NCI-H748 (cell line): ENCODE data around the gene HDAC4.

ENCODE experiments used
- DNase-seq: peaks from one replicate; lab custom pipeline; 2025; ENCODE audit not compliant: unreplicated experiment; lab: John Stamatoyannopoulos, UW

HDAC4 gene

DNA sequence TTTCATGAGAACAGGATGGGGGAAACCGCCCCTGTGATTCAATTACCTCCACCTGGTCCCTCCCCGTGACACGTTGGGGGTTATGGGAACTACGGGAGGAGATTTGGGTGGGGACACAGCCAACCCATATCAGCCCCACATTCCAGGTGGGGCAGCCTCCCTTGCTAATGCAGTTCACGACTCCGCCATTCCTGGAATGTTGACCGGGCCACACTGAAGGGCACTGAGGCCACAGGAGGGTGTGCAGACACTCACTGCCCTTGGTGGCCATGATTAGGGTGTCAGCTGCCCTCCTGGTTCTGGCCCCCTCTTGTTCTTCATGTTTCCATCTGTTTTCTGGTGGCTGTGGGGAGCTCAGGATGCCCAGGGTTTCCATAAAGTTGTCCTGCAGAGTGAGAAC, 376.6 kb downstream of the HDAC4 start:
- DNase-seq, result no peak

DNA sequence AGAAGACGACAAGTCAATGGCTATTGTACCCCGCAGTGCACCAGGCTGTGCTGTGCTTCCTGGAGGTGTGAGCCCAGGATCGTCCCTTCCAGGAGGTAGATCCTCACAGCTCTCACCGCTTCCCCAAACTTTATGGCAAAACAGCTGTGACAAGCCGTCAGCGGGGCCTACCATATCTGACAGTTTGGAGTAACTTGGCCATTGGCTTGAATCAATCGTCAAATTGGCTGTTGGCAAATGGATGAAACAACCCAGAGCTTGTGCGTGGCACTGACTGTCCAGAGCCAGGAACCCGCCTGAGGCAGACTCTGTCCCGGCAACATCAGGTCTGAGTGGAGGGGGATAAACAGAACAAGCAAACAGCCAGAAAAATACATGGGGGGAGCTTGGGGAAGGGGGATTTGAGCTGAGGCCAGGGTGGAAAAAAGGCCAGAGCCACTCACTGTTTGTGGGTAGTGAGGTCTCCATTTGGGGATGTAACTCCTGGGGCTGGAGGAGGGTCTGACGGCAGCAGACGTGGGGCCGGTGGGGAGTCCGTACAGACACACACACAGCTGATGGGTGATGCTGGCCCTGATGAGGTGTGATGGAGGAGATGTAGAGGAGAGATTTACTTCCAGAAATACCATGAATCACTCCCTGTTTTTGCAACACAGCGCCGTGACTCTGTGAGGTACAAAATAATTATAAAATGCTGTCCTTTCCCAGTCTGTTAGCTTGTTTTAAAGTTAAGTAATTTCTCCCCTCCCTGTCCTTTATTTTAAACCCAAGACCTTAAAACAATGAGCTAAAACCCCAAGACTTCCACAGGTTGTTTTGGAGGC, 378.2 kb downstream of the HDAC4 start:
- no peak for DNase-seq

DNA sequence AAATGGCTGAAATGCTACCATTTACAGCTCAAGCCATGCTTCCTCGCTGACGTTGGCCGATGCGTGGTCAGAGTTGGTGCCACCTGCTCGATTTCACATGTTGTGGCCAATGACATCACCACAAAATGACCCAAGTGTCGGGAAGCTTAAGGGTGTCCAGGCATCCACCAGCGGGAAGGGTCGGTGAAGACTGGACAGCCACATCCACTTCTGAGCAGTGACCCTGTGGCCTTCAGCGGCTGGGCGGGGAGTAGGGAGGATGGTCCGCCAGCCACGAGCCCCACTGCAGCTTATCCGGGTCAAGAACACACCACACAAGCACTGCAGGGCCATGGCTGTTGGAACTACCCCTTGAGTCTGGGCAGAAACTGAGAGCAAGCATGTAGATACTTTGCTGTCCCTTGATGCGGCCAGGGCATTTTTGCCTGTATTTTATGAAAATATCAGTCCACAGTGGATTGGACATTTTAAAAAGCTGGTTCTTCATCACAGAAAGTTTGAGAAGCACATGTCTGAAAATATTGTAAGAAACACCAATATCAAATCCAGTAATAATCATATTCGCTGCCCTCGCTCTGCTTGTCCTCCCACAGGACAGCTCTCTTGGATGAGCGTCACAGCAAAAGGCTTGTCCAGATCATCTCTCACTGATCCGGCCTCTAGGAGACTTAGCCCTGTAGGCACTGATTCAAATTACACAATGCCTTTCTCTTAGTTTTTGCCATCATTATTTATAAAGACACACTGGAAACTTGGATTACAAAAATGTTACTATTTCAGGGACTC, 379.0 kb downstream of the HDAC4 start:
- DNase-seq, result no peak

DNA sequence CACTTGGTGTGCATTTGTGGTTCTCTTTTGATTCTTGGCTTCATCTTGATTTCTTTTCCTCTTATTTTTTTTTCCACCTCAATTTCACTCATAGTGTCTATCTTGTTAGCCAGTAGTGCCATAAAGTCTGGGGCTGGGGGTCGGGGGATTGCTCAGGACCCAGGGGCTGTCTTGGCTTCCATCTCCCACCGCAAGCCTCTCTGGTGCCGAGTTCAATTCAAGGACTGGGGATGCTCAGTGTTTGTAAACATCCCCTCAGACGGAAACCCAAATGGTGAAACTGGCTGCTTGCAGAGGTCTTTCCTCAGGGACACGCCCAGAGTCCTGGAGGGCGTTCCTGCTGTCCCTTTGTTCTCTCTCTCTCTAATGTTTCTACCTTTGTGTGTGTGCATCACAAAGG, 379.6 kb downstream of the HDAC4 start:
- no peak for DNase-seq

DNA sequence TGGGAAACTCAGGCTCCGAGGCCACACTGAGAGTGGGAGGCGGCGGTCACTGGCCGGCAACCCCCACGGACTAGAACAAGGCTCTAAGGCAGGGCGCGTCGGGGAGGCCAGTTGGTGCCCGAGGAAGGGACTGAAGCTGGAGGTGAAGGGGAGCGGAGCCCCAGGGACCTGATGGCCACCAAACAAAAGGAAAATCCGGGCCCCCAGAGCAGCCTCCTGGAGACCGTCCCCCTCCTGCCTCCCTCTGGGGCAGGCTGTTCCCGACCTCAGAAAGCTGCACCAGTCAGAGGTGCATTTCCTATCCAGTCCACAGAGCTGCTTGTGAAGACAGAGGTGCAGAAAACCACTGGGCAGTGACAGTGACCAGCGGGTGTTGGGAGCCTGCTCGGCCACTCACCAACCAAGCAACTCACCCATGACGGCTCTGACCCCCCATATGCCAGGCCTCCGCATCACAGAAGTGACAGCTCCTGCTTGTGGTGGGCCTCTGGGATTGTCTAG, 380.2 kb downstream of the HDAC4 start:
- DNase-seq, result no peak

DNA sequence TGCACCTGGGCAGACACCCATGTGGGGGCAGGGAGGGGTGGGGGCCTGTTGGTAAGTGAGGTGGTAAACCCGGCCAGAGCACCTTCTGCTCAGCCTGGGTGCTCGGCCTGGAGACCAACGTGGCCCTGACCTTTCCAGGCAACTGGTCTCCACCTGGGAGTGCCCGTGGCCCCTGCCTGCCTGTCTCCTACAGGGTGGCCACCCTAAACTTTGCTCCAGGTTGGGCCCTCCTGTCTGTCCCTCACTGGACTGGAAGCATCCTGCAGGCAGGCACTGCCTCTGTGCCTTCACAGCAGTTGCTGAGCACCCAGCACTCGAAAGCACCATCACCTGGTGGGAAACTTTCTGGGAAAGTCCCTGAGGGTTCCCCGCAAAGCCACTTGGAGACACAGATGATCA, 381.6 kb downstream of the HDAC4 start:
- no peak for DNase-seq

DNA sequence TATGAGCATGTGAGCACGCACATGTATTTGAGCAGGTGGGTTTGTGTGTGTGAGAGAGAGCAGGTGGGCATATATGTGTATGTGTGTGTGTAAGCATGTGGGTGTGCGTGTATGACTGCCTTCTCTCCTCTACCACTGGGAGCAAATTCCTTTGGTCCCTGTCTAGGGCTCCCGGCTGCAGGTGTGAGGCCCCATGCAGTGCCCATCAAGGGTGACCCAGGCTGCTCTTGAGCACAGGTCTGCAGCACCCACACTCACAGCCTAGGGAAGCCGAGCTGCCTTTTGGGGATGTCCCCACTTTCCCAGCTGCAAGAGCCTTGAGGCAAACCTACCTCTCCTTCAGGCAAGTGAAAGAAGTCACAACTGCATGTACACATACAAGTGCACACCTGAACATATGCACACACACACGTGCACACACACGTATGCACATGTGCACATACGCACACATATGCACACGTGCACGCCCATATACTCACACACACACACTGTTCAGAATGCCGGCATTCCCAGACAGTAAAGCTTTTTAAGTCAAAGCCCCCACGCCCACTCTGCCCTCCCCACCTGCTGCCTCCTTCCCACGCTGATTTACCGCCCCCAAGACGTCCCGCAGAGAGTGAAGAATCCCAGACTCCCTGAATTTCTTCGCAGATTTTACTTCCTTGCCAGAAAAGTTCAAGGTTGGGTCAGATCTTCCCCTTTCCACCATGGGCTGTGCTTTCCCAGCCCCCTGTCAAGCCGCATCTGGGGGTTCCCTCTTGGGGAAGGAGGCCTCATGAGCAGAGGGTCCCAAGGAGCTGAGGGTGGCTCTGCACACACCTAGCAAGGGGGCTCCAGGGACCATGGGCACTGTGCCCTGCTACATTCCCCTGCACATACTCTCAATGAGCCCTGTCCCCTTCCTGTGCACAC, 382.3 kb downstream of the HDAC4 start:
- DNase-seq, result no peak

DNA sequence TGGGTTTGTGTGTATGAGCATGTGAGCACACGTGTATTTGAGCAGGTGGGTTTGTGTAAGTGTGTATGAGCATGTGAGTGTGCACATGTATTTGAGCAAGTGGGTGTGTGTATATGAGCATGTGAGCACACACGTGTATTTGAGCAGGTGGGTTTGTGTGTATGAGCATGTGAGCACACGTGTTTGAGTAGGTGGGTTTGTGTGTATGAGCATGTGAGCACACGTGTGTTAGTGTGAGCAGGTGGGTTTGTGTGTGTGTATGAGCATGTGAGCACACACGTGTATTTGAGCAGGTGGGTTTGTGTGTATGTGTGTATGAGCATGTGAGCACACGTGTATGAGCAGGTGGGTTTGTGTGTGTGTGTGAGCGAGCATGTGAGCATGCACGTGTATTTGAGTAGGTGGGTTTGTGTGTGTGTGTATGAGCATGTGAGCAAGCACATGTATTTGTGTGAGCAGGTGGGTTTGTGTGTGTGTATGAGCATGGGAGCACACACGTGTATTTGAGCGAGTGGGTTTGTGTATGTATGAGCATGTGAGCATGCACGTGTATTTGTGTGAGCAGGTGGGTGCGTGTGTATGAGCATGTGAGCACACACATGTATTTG, 383.2 kb downstream of the HDAC4 start:
- no peak for DNase-seq

DNA sequence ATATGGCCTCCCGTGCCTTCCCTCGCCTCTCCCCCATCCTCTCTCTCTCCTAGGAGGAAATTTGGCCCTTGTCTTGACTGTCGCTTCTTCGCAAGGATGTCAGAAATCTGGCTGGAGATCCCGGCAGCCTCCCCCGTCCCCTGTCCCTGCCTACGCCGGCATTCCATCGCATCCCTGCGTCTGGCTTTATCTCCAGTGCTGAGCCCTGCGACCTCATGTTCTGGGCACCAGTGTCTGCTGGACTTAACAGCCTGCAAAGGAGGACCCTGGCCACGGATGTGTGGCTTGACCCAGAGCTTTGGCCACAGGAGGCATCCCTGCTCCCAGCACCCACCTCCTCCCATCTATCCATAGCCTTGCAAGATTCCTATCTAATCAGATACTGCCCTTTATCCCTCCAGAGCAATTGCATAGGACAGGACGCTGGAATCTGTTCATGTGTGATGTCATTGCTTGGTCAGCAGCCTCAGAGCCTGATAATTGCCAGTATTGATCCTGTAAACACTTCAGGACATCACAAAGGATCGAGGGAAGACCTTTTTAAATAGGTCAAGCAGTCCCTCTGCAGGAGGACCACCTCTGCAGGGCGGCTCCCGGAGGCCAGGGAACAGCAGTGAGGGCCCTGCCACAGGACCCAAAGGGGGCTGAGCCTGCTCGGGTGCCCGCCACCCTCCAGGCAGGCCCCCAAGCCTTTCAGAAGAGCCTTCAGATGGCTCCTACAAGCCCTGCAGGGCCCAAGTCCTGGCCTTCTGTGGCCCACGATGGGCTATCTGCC, 384.7 kb downstream of the HDAC4 start:
- no peak for DNase-seq

DNA sequence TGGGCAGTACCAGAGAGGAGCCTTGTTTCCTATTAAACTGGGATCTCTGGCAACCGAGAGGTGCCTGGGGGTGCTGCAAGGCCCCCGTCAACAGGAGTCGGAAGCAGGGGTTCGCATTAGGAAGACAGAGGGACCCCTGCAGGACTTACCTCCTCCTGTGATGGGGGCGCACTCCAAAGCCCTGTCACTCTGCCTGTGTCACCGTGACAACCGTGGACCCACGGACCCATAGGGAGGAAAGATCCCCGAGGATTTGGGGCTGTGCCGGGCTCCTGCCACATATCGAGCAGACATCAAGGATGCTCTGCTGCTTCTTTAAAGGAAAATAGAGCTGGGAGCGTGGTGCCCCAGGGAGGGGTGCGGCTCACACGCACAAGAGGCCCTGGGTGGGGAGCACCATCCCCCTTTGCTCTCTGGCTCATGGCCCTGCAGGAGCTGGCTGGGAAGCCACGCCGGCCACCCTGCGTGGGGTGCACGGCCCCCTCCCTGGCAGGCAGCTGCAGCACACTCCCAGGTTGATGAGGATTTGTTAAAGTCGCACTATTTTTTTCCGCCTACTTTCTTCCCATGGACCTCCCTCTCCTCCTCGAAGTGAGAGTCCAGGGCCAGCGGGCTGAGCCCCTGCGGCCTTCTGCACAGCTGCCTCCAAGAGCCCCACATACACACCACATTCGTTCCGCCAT, 385.5 kb downstream of the HDAC4 start:
- no peak for DNase-seq

DNA sequence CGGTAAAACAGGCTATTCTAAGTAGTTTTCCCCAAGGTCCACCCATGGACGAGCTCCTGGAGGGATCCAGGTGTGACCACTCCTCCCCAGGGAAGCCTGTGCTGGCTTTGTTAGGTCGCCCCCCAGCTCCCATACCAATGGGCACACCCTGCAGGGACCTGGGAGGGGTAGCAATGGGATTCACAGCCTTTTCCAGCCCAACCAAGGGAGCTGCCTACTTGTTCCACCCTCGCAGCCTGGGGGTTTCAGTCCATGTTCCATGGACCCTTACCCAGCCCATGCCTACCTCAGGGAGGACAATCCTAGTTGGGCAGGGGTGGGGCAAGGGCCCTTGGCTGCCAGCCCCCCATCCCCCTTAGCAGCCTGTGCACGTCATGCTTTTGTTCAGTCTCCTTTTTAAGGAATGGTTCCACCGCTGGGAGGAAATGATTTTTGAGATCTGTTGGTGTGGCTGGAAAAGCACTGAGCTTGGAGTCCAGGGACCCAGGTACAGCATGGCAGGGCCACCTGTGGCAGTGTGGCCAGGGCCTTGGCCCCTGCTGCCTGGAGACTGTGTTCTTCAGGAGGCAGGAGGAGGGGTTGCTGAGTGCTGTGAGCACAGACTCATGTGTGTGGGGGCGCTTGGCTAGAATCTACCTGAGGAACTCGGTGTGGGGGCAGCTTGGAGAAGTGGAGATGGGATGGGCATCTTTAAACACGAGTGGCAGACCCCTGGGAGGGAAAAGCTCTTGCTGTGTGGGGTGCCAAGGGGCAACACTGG, 386.2 kb downstream of the HDAC4 start:
- no peak for DNase-seq

DNA sequence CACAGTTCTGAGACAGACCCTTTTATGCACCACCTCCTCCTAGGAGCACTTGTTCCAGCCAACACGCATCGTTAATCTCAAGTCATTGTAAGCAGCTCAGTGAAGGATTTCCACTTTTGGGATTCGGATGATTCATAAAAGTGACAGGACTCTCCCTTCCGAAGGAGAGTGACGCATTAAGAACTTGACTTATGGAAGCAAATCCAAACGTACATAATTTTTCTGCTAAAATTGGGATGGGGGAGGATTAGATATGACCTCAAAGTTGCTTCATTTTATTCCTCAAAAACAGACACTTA, 387.2 kb downstream of the HDAC4 start:
- no peak for DNase-seq

DNA sequence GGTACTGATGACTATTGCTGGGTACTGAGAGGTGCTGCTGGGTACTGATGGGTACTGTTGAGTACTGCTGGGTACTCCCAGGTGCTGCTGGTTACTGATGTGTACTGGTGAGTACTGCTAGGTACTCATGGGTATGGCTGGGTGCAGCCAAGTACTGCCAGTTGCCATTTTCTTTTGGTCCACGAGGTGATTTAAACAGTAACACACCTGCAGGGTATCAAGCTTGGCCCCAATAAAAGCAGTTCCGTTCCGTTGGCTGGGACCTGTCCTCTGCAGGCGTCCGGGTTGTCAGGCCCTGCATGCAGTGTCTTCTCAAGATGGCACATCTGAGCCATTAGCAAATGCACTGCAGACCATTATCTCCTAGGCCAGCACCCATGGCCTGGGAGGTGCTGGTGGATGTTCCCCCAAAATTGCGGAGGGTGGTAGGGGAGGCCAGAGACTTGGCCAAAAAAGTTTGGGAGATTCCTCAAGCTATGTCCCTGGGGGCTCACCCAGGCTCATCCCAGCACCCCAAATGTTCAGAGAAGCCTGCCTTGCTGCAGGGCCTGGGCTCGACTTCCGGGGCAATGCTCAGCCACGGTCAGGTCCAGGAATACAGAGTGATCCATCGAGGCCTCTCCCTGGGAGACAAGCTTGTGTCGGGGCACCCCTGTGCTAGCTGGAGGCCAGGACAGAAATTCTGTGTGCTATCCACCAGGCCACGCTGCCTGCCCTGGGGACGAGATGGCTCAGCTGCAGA, 387.7 kb downstream of the HDAC4 start:
- no peak for DNase-seq

DNA sequence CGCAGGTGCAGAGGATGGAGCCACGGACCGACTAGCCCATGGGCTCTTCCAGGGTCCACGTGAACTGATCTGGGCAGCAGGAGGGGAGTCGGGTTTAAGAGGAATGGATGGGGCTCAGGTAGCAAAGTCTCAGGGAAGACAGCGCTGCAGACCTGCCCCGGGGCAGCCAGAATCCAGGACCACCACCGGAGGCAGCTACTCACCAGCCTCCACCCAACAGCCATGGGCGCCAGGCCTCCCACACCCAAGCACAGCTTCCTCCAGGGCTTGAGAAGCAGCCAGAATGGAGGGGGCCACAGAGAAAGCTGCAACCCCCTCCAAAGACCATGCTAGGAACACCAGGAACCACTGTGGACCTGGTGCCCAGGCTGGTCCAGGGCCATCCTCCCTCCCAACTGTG, 388.6 kb downstream of the HDAC4 start:
- DNase-seq, result no peak

DNA sequence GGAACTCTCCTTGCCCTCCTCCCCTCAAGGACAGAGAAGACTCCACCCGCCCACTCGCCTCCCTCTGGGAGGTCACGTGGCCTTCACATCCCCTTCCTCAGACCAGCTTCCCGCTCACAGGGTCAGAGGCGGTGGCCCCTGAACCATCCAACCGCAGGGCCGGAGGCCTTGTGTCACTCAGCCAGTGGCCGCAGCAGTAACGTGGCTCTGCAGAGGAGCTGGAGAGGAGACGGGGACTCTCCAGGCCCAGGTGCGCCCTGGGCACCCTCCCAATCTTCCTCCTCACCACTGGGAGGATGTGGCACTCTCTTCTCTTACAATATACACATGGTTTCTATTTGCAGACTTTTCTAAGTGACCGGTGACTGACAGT, 391.2 kb downstream of the HDAC4 start:
- DNase-seq, result no peak

DNA sequence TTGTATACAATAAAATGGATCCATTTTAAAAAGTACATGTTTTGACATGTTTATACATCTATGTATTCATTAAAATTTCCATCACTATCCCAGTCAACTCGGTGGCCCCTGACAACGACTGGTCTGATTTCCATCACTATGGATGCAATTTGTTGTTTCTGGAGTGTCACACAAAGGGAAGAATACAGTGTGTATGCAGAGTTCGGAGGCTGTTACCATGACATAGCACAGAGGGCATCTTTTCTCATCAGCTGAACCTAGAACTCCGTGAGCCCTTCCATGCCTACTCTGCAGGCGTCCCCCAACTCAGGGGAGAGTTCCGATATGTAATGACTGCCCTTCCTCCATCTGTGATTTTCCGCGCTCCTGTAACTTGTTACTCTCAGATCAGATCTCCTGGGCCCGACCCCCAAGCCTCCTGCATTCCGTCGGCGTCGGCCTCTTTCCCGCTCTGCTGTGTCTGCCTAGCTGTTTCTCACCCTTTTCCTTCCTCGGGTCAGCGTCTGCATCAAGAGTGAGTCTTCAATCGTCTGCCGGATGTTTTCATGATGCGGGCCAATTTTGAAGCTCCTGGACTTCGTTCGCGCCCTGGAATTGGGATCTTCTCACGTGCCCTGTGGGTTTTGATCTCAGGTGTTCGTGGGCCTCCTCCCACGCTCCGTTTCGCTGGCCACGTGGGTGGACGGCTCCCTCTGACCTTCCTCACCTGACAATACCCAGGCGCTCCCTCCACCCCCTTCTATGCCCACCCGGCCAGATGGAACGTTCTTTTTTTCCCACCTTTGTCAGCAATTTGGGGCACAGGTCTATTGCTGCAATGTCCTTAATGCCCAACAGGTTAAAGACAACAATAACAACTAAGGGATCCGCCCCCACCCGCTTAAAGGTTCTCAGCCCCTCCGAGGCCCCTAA, 391.9 kb downstream of the HDAC4 start:
- DNase-seq, result peak; percentile 11

DNA sequence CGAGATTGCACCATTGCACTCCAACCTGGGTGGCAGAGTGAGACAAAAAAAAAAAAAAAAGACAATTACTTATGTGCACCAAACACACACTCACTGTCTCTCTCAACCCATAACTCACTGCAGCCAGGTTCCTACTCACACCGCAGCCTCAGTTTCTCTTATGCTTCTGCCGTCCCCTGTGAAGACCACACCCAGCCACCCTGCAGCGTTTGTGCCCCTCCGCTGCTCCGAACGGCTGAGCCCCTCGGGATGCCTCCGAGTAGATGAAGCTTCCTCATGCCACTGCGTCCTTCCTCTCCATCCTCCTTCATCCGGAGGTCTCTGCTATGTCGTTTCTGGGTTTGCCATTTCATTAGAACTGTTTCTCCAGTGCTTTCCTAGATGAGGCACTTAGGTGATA, 392.8 kb downstream of the HDAC4 start:
- no peak for DNase-seq
